SHP77 (cell line): ENCODE measurements around the gene CDT1.

Experiments
- DNase-seq, 2 experiments: peaks; one replicate each; lab custom pipeline; 2025; lab: John Stamatoyannopoulos, UW

The CDT1 gene

GRCh38 chr16:88803264-88803987 is at the start of gene CDT1:
CDT1 (plus strand) TSS chr16:88803789; CDS start chr16:88803832, 43 bp downstream.
- peak; percentile 56 to 75 for DNase-seq

GRCh38 chr16:88754109-88754911 is 49.3 kb upstream of the CDT1 start:
- DNase-seq: no peak

- no peak for DNase-seq
Observed at GRCh38 chr16:88754912-88755744, 48.5 kb upstream of the CDT1 start.

- DNase-seq: no peak
Observed at GRCh38 chr16:88755745-88756443, 47.7 kb upstream of the CDT1 start.

GRCh38 chr16:88758227-88758943 is 45.2 kb upstream of the CDT1 start:
- no peak for DNase-seq

GRCh38 chr16:88758944-88759244 is 44.7 kb upstream of the CDT1 start:
- DNase-seq: no peak

GRCh38 chr16:88759245-88759975 is 44.2 kb upstream of the CDT1 start:
- DNase-seq: peak; percentile 73 to 78

- DNase-seq: no peak
Observed at GRCh38 chr16:88759976-88760350, 43.6 kb upstream of the CDT1 start.

- no peak for DNase-seq
Observed at GRCh38 chr16:88760424-88761142, 43.0 kb upstream of the CDT1 start.

GRCh38 chr16:88761143-88761534 is 42.5 kb upstream of the CDT1 start:
- DNase-seq: no peak

- DNase-seq: no peak
Observed at GRCh38 chr16:88761830-88762229, 41.8 kb upstream of the CDT1 start.

GRCh38 chr16:88762258-88762870 is 41.2 kb upstream of the CDT1 start:
- no peak for DNase-seq

GRCh38 chr16:88762941-88763340 is 40.6 kb upstream of the CDT1 start:
- no peak for DNase-seq

- DNase-seq: no peak
Observed at GRCh38 chr16:88763502-88764053, 40.0 kb upstream of the CDT1 start.

- DNase-seq: no peak
Observed at GRCh38 chr16:88764080-88764479, 39.5 kb upstream of the CDT1 start.

- no peak for DNase-seq
Observed at GRCh38 chr16:88764913-88765349, 38.7 kb upstream of the CDT1 start.

GRCh38 chr16:88766975-88767374 is 36.6 kb upstream of the CDT1 start:
- no peak for DNase-seq

GRCh38 chr16:88767546-88768070 is 36.0 kb upstream of the CDT1 start:
- no peak for DNase-seq
